Hepatocyte (in vitro differentiated cells): ENCODE measurements around the gene CDC42BPA. TPM values are rescaled to one million over a fixed set of nuclear protein-coding genes. Genes with fewer than 3 reads are reported as not detected.

Experiments
- DNase-seq: peaks from one replicate; pipeline ENCODE4 v3.0.0-alpha.2; 2016; ENCODE audit warnings: low spot score
- H2AFZ ChIP-seq: fragments of 200-600 bp; sonication (generic); 2 replicates; pipeline ENCODE4 v1.6.0; 2016; ENCODE audit warnings: antibody characterized with exemption, mild to moderate bottlenecking
- H3K27ac ChIP-seq: fragments of 200-600 bp; sonication (generic); 2 replicates; pipeline ENCODE4 v1.5.1; 2016; ENCODE audit warnings: mild to moderate bottlenecking
- H3K27me3 ChIP-seq: fragments of 200-600 bp; sonication (generic); 2 replicates; pipeline ENCODE4 v1.6.1; 2016
- H3K36me3 ChIP-seq: fragments of 200-600 bp; sonication (generic); replicated peaks from 2 replicates; pipeline ENCODE4 v1.5.1; 2016; ENCODE audit warnings: low read depth; ENCODE audit not compliant: insufficient read depth
- H3K4me1 ChIP-seq: fragments of 200-600 bp; sonication (generic); 2 replicates; pipeline ENCODE4 v1.5.1; 2016; ENCODE audit warnings: mild to moderate bottlenecking, moderate library complexity; ENCODE audit not compliant: insufficient read depth
- H3K4me2 ChIP-seq: fragments of 200-600 bp; sonication (generic); 2 replicates; pipeline ENCODE4 v1.6.0; 2016
- H3K4me3 ChIP-seq: fragments of 200-600 bp; sonication (generic); 2 replicates; pipeline ENCODE4 v1.5.1; 2016; ENCODE audit warnings: mild to moderate bottlenecking
- H3K79me2 ChIP-seq: fragments of 200-600 bp; sonication (generic); 2 replicates; pipeline ENCODE4 v1.6.0; 2017; ENCODE audit warnings: mild to moderate bottlenecking
- H3K9me2 ChIP-seq: fragments of 200-600 bp; sonication (generic); replicated peaks from 2 replicates; pipeline ENCODE4 v1.6.0; 2017; ENCODE audit warnings: mild to moderate bottlenecking; ENCODE audit not compliant: insufficient read depth
- H3K9me3 ChIP-seq: fragments of 200-600 bp; sonication (generic); 2 replicates; pipeline ENCODE4 v1.5.1; 2016; ENCODE audit warnings: low read depth, mild to moderate bottlenecking
- H4K20me1 ChIP-seq: fragments of 200-600 bp; sonication (generic); 2 replicates; pipeline ENCODE4 v1.6.0; 2016; ENCODE audit warnings: mild to moderate bottlenecking; ENCODE audit not compliant: insufficient read depth, poor library complexity, severe bottlenecking
- CTCF ChIP-seq: fragments of 200-600 bp; sonication (generic); IDR thresholded peaks from 2 replicates; pipeline ENCODE4 v1.5.1; 2016; ENCODE audit warnings: antibody characterized with exemption, mild to moderate bottlenecking; ENCODE audit not compliant: poor library complexity
- EZH2 ChIP-seq: fragments of 200-600 bp; sonication (generic); IDR thresholded peaks from 2 replicates; pipeline ENCODE4 v1.6.1; 2016; ENCODE audit warnings: antibody characterized with exemption, mild to moderate bottlenecking, borderline replicate concordance
- EZH2phosphoT487 ChIP-seq: fragments of 200-600 bp; sonication (generic); IDR thresholded peaks from one replicate; pipeline ENCODE4 v1.6.1; 2018; ENCODE audit warnings: antibody characterized with exemption, mild to moderate bottlenecking, low read depth, moderate library complexity; ENCODE audit not compliant: unreplicated experiment, severe bottlenecking
- WGBS: methylation state at CpG from one replicate; pipeline ENCODE4 v1.1.6; 2016; ENCODE audit warnings: low lambda C conversion rate; ENCODE audit errors: missing lambda C conversion rate; 5-methylcytosine and 5-hydroxymethylcytosine counted together
- polyA plus RNA-seq: library from polyadenylated mRNA; unstranded; fragments of >200 nt; fragmentation: Nextera tagmentation; extraction: Ambion mirVana; gene quantifications from 2 replicates; pipeline ENCODE4 v1.2.1, GENCODE V29; 2016
- total RNA-seq: library from RNA; depleted of rRNA; stranded (reverse); fragments of >200 nt; gene quantifications from 2 replicates; pipeline ENCODE4 v1.2.3, GENCODE V29; 2014

The CDC42BPA gene
- total and polyA plus RNA-seq, 2 experiments from 2014 or later: 24.5 to 40.9 TPM

- no peak overlapping the region for H3K4me3 ChIP-seq
- H2AFZ ChIP-seq: no peak overlapping the region
- DNase-seq: no peak
- no peak overlapping the region for H3K27ac ChIP-seq
- no peaks in the 10 kb centered on the region for H3K9me3 ChIP-seq
- peaks cover 84% of the 10 kb centered on the region for H3K79me2 ChIP-seq
- H3K4me2 ChIP-seq: peak overlapping the region; percentile 13
- no peaks in the 10 kb centered on the region for H3K4me1 ChIP-seq
- 55% methylated on average over 5 of the region's 5 CpGs for WGBS
- no peaks in the 10 kb centered on the region for H3K27me3 ChIP-seq
- H3K36me3 ChIP-seq: no peaks in the 10 kb centered on the region
- peaks cover 8% of the 10 kb centered on the region for H4K20me1 ChIP-seq
- TF ChIP-seq EZH2phosphoT487: no peak
- no peak for TF ChIP-seq EZH2
- TF ChIP-seq CTCF: no peak
- H3K9me2 ChIP-seq: no peaks in the 10 kb centered on the region
These were observed 63.1 kb downstream of the CDC42BPA start for GRCh38 chr1:227255086-227255732.

GRCh38 chr1:227253065-227253464 is 65.2 kb downstream of the CDC42BPA start:
- H3K36me3 ChIP-seq: no peaks in the 10 kb centered on the region
- no peaks in the 10 kb centered on the region for H3K27me3 ChIP-seq
- no peak overlapping the region for H3K27ac ChIP-seq
- no peak for DNase-seq
- no peaks in the 10 kb centered on the region for H3K4me1 ChIP-seq
- H3K4me3 ChIP-seq: no peak overlapping the region
- H3K9me2 ChIP-seq: no peaks in the 10 kb centered on the region
- peaks cover 8% of the 10 kb centered on the region for H4K20me1 ChIP-seq
- 94% methylated on average over 13 of the region's 13 CpGs for WGBS
- no peak overlapping the region for H2AFZ ChIP-seq
- peaks cover 90% of the 10 kb centered on the region for H3K79me2 ChIP-seq
- no peak overlapping the region for H3K4me2 ChIP-seq
- TF ChIP-seq EZH2phosphoT487 (no peak), EZH2 (no peak), CTCF (no peak)
- no peaks in the 10 kb centered on the region for H3K9me3 ChIP-seq

- H3K9me3 ChIP-seq: no peaks in the 10 kb centered on the region
- no peaks in the 10 kb centered on the region for H3K36me3 ChIP-seq
- no peaks in the 10 kb centered on the region for H4K20me1 ChIP-seq
- no peak overlapping the region for H3K4me2 ChIP-seq
- DNase-seq: no peak
- no peaks in the 10 kb centered on the region for H3K9me2 ChIP-seq
- H2AFZ ChIP-seq: no peak overlapping the region
- over 99% methylated on average over 6 of the region's 6 CpGs for WGBS
- no peak overlapping the region for H3K27ac ChIP-seq
- TF ChIP-seq EZH2: no peak
- peaks cover 93% of the 10 kb centered on the region for H3K79me2 ChIP-seq
- no peaks in the 10 kb centered on the region for H3K27me3 ChIP-seq
- H3K4me3 ChIP-seq: no peak overlapping the region
- peaks cover 12% of the 10 kb centered on the region for H3K4me1 ChIP-seq
These were observed 72.5 kb downstream of the CDC42BPA start for GRCh38 chr1:227245613-227246320.
